Activated CD4-positive, alpha-beta memory T cell treated with anti-CD3 and anti-CD28 coated beads for 36 hours (primary cell): ENCODE data around the gene SHB. TPM values are rescaled to one million over a fixed set of nuclear protein-coding genes. Genes with fewer than 3 reads are reported as not detected.

Source experiments
- CTCF ChIA-PET: fragments of 350-600 bp; sonication (Branson Sonifier 250); formaldehyde crosslinking; loops from one replicate; lab custom pipeline; 2021; ENCODE audit warnings: antibody characterized with exemption, inconsistent platforms; lab: Charles Lee
- POLR2A ChIA-PET: fragments of 350-600 bp; sonication (Branson Sonifier 250); formaldehyde crosslinking; loops from one replicate; lab custom pipeline; 2021; ENCODE audit warnings: antibody characterized with exemption; lab: Charles Lee
- DNase-seq: peaks from one replicate; pipeline ENCODE4 v3.0.0-alpha.2; 2020
- H3K27ac Mint-ChIP-seq: one replicate; pipeline ENCODE4 v1.8.0; 2021; ENCODE audit warnings: mixed read lengths
- H3K27me3 Mint-ChIP-seq: one replicate; pipeline ENCODE4 v1.8.0; 2021; ENCODE audit warnings: mixed read lengths
- H3K36me3 Mint-ChIP-seq: one replicate; pipeline ENCODE4 v1.8.0; 2021; ENCODE audit warnings: mixed read lengths
- H3K4me1 Mint-ChIP-seq: one replicate; pipeline ENCODE4 v1.8.0; 2021; ENCODE audit warnings: low read depth, mixed read lengths
- H3K4me3 Mint-ChIP-seq: one replicate; pipeline ENCODE4 v1.8.0; 2021; ENCODE audit warnings: mild to moderate bottlenecking, mixed read lengths
- H3K9me3 Mint-ChIP-seq: one replicate; pipeline ENCODE4 v1.8.0; 2021; ENCODE audit warnings: mixed read lengths
- intact Hi-C: fragments of 100-400 bp; cut with micrococcal nuclease; formaldehyde crosslinking; loops from one replicate; pipeline ENCODE4 v1.15.1; 2023
- total RNA-seq, 2 experiments: library from RNA; stranded (reverse); gene quantifications; one replicate each; pipeline ENCODE4 v1.2.3, GENCODE V29; 2021

SHB gene
- total RNA-seq, 2 experiments from 2014 or later, result 1.1 to 1.2 TPM

DNA sequence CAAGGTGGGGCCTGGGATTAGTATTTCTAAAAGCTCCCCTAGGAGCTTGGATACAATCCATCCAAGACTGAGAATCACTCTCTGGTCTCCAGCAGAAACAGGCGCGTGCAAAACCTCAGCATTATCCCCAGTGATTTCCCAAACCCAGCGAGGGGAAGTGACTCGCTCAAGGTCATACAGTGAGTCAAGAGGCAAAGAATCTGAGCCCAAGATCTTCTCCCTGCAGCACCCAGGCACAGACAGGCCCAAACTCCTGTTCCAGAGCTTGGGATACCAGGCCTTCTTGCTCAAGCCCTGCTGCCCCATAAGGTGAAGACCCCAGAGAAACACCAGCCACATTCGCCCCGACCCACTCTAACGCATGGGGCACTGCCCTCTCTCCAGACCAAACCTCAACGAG is 33.2 kb downstream of the SHB start:
- intact Hi-C loops, result no loop called here
- Mint-ChIP-seq H3K4me3 (no peak overlapping the region), H3K27ac (no peak overlapping the region), H3K4me1 (peaks cover 2% of the 10 kb centered on the region), H3K36me3 (no peaks in the 10 kb centered on the region), H3K27me3 (no peaks in the 10 kb centered on the region), H3K9me3 (no peaks in the 10 kb centered on the region)
- CTCF ChIA-PET, result interaction anchor here (1.1 kb wide), 1 partner anchor 13 kb away, joined by 3 read pairs; no protein-coding TSS in a partner anchor
- DNase-seq, result peak; percentile 18
- POLR2A ChIA-PET, result no interaction called here

- ChIA-PET POLR2A (no interaction called here), CTCF (no interaction called here)
These were observed 35.1 kb downstream of the SHB start for GRCh38 chr9:38033941-38034340.

GRCh38 chr9:38032266-38033110 is 36.5 kb downstream of the SHB start:
- CTCF ChIA-PET, result no interaction called here
- no peak overlapping the region for H3K4me3 Mint-ChIP-seq
- no peak for DNase-seq
- POLR2A ChIA-PET, result no interaction called here
- H3K4me1 Mint-ChIP-seq, result peaks cover 4% of the 10 kb centered on the region
- intact Hi-C loops, result no loop called here
- H3K36me3 Mint-ChIP-seq, result no peaks in the 10 kb centered on the region
- H3K27ac Mint-ChIP-seq, result no peak overlapping the region
- H3K27me3 Mint-ChIP-seq, result no peaks in the 10 kb centered on the region
- H3K9me3 Mint-ChIP-seq, result no peaks in the 10 kb centered on the region

More at GRCh38 chr9:38033941-38034340, 35.1 kb downstream of the SHB start:
- H3K27me3 Mint-ChIP-seq, result no peaks in the 10 kb centered on the region
- intact Hi-C loops, result no loop called here
- H3K27ac Mint-ChIP-seq, result no peak overlapping the region
- no peaks in the 10 kb centered on the region for H3K36me3 Mint-ChIP-seq
- H3K9me3 Mint-ChIP-seq, result no peaks in the 10 kb centered on the region
- no peak for DNase-seq
- no peak overlapping the region for H3K4me3 Mint-ChIP-seq
- H3K4me1 Mint-ChIP-seq, result peaks cover 4% of the 10 kb centered on the region

GRCh38 chr9:38031594-38031993 is 37.4 kb downstream of the SHB start:
- no peaks in the 10 kb centered on the region for H3K36me3 Mint-ChIP-seq
- H3K27ac Mint-ChIP-seq, result no peak overlapping the region
- no peaks in the 10 kb centered on the region for H3K27me3 Mint-ChIP-seq
- intact Hi-C loops, result no loop called here
- no peak overlapping the region for H3K4me3 Mint-ChIP-seq
- ChIA-PET CTCF (no interaction called here), POLR2A (no interaction called here)
- no peaks in the 10 kb centered on the region for H3K9me3 Mint-ChIP-seq
- peaks cover 4% of the 10 kb centered on the region for H3K4me1 Mint-ChIP-seq
- no peak for DNase-seq

GRCh38 chr9:38030658-38031057 is 38.4 kb downstream of the SHB start:
- intact Hi-C loops, result no loop called here
- no peaks in the 10 kb centered on the region for H3K9me3 Mint-ChIP-seq
- peaks cover 2% of the 10 kb centered on the region for H3K4me1 Mint-ChIP-seq
- no peaks in the 10 kb centered on the region for H3K36me3 Mint-ChIP-seq
- POLR2A ChIA-PET, result no interaction called here
- CTCF ChIA-PET, result interaction anchor here (1.9 kb wide), 1 partner anchor 117 kb away, joined by 5 read pairs; no protein-coding TSS in a partner anchor
- H3K4me3 Mint-ChIP-seq, result no peak overlapping the region
- H3K27ac Mint-ChIP-seq, result no peak overlapping the region
- no peak for DNase-seq
- H3K27me3 Mint-ChIP-seq, result no peaks in the 10 kb centered on the region

DNA sequence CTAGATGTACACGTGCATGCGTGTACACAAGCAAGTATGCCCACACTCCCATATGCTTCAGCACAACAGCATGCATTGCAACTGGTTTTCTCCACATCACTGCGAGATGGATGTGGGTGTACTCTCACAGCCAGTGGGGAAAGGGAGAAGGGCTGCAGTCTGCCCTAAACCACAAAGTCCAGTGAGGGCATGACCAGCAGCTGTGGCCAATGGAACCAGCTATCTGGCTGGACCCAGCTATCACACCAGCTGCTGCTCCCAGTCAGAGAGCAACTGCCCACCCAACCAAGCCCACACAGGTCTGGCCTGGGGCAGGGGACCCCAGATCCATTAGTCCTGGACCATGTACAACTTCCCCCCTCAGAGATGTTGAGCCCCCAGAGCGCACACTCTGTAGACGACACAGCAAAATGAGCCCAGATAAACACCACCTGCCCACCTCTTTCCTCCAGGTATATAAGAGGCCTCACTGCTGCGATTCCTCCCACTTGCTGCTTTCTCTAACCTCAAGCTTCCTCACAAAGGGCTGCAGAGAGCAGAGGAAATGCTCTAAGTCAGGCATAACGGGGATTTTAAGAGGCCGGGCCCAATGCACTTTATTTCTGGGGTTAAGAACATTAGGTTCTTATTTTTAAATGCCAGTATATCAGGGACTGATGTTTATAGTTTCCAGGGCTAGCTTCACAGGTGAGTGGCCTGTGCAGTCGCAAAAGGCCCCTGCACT is 39.0 kb downstream of the SHB start:
- Mint-ChIP-seq H3K27ac (no peak overlapping the region), H3K9me3 (no peaks in the 10 kb centered on the region), H3K4me1 (peaks cover 2% of the 10 kb centered on the region), H3K27me3 (no peaks in the 10 kb centered on the region), H3K36me3 (no peaks in the 10 kb centered on the region), H3K4me3 (no peak overlapping the region)
- intact Hi-C loops, result no loop called here
- POLR2A ChIA-PET, result no interaction called here
- DNase-seq, result no peak
- CTCF ChIA-PET, result interaction anchor here (1.9 kb wide), 1 partner anchor 117 kb away, joined by 5 read pairs; no protein-coding TSS in a partner anchor

DNA sequence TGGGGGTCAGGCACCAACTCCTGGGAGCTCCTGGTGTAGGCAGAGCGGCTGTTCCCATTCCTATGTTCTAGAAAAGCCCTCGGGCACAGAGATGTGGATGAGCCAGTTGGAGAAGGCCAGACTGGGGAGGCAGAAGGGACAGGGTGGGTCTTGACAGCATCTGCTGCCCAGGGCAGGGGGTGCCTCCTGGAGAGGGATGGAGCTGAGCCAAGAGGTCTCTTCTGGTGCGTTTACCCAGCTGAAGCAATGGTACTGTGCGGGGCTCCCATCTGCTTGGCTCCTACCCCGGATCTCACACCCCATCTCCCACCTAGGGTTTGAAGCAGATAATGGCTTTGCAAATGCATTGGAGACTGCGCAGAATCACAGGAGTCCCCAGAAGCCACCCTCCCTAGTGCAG is 41.3 kb downstream of the SHB start:
- Mint-ChIP-seq H3K27me3 (no peaks in the 10 kb centered on the region), H3K4me1 (peaks cover 2% of the 10 kb centered on the region), H3K36me3 (no peaks in the 10 kb centered on the region), H3K27ac (no peak overlapping the region), H3K4me3 (no peak overlapping the region), H3K9me3 (no peaks in the 10 kb centered on the region)
- intact Hi-C loops, result no loop called here
- CTCF ChIA-PET, result interaction anchor here (1.4 kb wide), 1 partner anchor 60 kb away, joined by 5 read pairs; no protein-coding TSS in a partner anchor
- POLR2A ChIA-PET, result no interaction called here
- DNase-seq, result no peak

GRCh38 chr9:38026840-38027527 is 42.0 kb downstream of the SHB start:
- Mint-ChIP-seq H3K27me3 (no peaks in the 10 kb centered on the region), H3K4me1 (peaks cover 2% of the 10 kb centered on the region), H3K9me3 (no peaks in the 10 kb centered on the region), H3K27ac (no peak overlapping the region), H3K4me3 (no peak overlapping the region), H3K36me3 (no peaks in the 10 kb centered on the region)
- CTCF ChIA-PET, result interaction anchor here (1.4 kb wide), 1 partner anchor 61 kb away, joined by 5 read pairs; no protein-coding TSS in a partner anchor
- intact Hi-C loops, result no loop called here
- POLR2A ChIA-PET, result no interaction called here
- no peak for DNase-seq

- Mint-ChIP-seq H3K27me3 (no peaks in the 10 kb centered on the region), H3K4me1 (peaks cover 2% of the 10 kb centered on the region), H3K4me3 (no peak overlapping the region), H3K9me3 (no peaks in the 10 kb centered on the region), H3K27ac (no peak overlapping the region), H3K36me3 (no peaks in the 10 kb centered on the region)
- ChIA-PET POLR2A (no interaction called here), CTCF (interaction anchor here (1.4 kb wide), 1 partner anchor 61 kb away, joined by 5 read pairs; no protein-coding TSS in a partner anchor)
- intact Hi-C loops, result no loop called here
- no peak for DNase-seq
These were observed 42.8 kb downstream of the SHB start for GRCh38 chr9:38026021-38026809.

GRCh38 chr9:38025166-38025565 is 43.9 kb downstream of the SHB start:
- Mint-ChIP-seq H3K36me3 (no peaks in the 10 kb centered on the region), H3K9me3 (no peaks in the 10 kb centered on the region), H3K4me1 (peaks cover under 1% of the 10 kb centered on the region), H3K27ac (no peak overlapping the region), H3K4me3 (no peak overlapping the region), H3K27me3 (no peaks in the 10 kb centered on the region)
- DNase-seq, result no peak
- POLR2A ChIA-PET, result no interaction called here
- intact Hi-C loops, result no loop called here
- CTCF ChIA-PET, result no interaction called here

DNA sequence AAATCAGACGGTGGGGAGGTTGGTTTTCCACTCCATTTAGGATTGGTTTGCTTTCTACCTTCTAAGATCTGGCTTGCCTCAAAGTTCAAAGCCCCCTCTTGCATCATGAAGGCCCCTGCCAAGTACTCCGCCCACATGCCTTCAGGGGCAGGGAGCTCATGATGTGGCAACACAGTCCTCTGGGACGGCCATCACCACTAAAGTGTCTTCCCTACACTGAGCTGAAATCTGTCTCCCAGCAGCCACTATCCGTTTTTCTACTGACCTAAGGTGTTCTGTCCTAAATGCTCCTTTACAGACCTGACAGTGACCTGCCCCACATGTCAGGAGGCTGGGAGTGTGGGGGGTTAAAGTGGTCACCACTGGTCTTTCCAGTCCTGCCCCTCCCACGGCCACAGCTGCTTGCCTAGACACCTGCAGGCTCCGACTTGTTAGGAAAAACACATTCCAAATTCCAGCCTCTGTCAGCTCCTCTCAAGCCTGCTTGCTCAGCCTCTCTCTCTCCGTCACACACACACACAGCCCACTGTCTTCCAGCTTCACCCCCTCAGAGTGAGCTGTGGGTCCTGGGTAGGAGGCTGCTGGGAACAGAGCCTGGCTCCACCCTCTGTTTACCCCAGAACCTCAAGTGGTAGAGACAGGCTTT is 44.9 kb downstream of the SHB start:
- Mint-ChIP-seq H3K9me3 (no peaks in the 10 kb centered on the region), H3K4me1 (no peaks in the 10 kb centered on the region), H3K27ac (no peak overlapping the region), H3K36me3 (no peaks in the 10 kb centered on the region), H3K27me3 (no peaks in the 10 kb centered on the region), H3K4me3 (no peak overlapping the region)
- no peak for DNase-seq
- POLR2A ChIA-PET, result no interaction called here
- CTCF ChIA-PET, result no interaction called here
- intact Hi-C loops, result no loop called here
